Neural cell (in vitro differentiated cells): ENCODE data around the gene TPPP3.

Experiments
- MXI1 ChIP-seq: fragments of 450-650 bp; conservative IDR thresholded peaks from 2 replicates; pipeline ENCODE4 v1.6.1; 2014; ENCODE audit warnings: antibody characterized with exemption, mild to moderate bottlenecking; ENCODE audit not compliant: poor library complexity, severe bottlenecking
- POLR2AphosphoS5 ChIP-seq: IDR thresholded peaks from 2 replicates; pipeline ENCODE4 v1.6.1; 2012
- RAD21 ChIP-seq: fragments of 450-650 bp; conservative IDR thresholded peaks from 2 replicates; pipeline ENCODE4 v1.6.1; 2014; ENCODE audit warnings: antibody characterized with exemption, mild to moderate bottlenecking, moderate library complexity
- TF ChIP-seq, protein P1 (sequence below): IDR thresholded peaks from 2 replicates; pipeline ENCODE4 v1.6.1; 2012; ENCODE audit warnings: borderline replicate concordance
- TF ChIP-seq, protein P2 (sequence below): fragments of 450-650 bp; IDR thresholded peaks from 2 replicates; pipeline ENCODE4 v1.5.1; 2014; ENCODE audit warnings: antibody characterized with exemption, mild to moderate bottlenecking, moderate library complexity; ENCODE audit not compliant: poor library complexity, severe bottlenecking

DNA sequence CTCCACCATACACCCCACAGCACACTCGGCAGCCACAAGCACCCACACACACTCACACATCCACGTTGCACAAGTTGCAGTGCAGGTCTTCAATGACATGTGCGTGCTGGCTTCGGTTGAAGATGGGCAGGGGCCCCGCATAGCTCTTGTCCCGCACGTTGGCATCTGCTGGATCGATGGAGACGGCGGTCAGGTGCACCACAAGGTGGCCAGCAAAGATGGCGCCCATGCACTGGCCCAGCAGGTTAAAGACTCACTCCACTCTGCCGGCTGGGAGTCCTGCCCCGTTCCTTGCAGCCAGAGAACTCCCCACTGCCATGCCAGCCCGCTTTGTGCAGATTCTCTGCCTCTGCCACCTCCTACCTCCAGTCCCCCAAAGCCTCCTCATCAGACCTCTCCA, 7.6 kb upstream of the TPPP3 start:
- TF ChIP-seq, protein P1, sequence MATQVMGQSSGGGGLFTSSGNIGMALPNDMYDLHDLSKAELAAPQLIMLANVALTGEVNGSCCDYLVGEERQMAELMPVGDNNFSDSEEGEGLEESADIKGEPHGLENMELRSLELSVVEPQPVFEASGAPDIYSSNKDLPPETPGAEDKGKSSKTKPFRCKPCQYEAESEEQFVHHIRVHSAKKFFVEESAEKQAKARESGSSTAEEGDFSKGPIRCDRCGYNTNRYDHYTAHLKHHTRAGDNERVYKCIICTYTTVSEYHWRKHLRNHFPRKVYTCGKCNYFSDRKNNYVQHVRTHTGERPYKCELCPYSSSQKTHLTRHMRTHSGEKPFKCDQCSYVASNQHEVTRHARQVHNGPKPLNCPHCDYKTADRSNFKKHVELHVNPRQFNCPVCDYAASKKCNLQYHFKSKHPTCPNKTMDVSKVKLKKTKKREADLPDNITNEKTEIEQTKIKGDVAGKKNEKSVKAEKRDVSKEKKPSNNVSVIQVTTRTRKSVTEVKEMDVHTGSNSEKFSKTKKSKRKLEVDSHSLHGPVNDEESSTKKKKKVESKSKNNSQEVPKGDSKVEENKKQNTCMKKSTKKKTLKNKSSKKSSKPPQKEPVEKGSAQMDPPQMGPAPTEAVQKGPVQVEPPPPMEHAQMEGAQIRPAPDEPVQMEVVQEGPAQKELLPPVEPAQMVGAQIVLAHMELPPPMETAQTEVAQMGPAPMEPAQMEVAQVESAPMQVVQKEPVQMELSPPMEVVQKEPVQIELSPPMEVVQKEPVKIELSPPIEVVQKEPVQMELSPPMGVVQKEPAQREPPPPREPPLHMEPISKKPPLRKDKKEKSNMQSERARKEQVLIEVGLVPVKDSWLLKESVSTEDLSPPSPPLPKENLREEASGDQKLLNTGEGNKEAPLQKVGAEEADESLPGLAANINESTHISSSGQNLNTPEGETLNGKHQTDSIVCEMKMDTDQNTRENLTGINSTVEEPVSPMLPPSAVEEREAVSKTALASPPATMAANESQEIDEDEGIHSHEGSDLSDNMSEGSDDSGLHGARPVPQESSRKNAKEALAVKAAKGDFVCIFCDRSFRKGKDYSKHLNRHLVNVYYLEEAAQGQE = no peak
- TF ChIP-seq, protein P2, sequence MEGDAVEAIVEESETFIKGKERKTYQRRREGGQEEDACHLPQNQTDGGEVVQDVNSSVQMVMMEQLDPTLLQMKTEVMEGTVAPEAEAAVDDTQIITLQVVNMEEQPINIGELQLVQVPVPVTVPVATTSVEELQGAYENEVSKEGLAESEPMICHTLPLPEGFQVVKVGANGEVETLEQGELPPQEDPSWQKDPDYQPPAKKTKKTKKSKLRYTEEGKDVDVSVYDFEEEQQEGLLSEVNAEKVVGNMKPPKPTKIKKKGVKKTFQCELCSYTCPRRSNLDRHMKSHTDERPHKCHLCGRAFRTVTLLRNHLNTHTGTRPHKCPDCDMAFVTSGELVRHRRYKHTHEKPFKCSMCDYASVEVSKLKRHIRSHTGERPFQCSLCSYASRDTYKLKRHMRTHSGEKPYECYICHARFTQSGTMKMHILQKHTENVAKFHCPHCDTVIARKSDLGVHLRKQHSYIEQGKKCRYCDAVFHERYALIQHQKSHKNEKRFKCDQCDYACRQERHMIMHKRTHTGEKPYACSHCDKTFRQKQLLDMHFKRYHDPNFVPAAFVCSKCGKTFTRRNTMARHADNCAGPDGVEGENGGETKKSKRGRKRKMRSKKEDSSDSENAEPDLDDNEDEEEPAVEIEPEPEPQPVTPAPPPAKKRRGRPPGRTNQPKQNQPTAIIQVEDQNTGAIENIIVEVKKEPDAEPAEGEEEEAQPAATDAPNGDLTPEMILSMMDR = no peak
- no peak for TF ChIP-seq MXI1
- no peak for TF ChIP-seq POLR2AphosphoS5
- no peak for TF ChIP-seq RAD21
